HepG2 (cell line): ENCODE results near the gene HP1BP3. TPM values are rescaled to one million over a fixed set of nuclear protein-coding genes. Genes with fewer than 3 reads are reported as not detected.
A peak's percentile ranks its signal among the peaks of the same experiment; 100 is the strongest.

Source experiments
- AKNA ChIP-seq: sonication (generic); formaldehyde crosslinking; IDR thresholded peaks from 2 replicates; pipeline ENCODE4 v1.4.0; 2020; ENCODE audit warnings: missing genetic modification reagents, borderline replicate concordance
- BRCA1 ChIP-seq: sonication (generic); formaldehyde crosslinking; IDR thresholded peaks from 2 replicates; pipeline ENCODE4 v1.4.0; 2020; ENCODE audit warnings: missing genetic modification reagents
- BRD4 ChIP-seq: sonication (generic); formaldehyde crosslinking; IDR thresholded peaks from 2 replicates; pipeline ENCODE4 v1.4.0; 2020; ENCODE audit warnings: missing genetic modification reagents
- ELF1 ChIP-seq: sonication (generic); formaldehyde crosslinking; IDR thresholded peaks from 2 replicates; pipeline ENCODE4 v1.4.0; 2020; ENCODE audit warnings: missing genetic modification reagents
- HBP1 ChIP-seq: IDR thresholded peaks from 2 replicates; pipeline ENCODE4 v1.6.1; 2016; ENCODE audit warnings: low read depth, control low read depth
- IRX3 ChIP-seq: sonication (generic); formaldehyde crosslinking; IDR thresholded peaks from 2 replicates; pipeline ENCODE4 v1.8.1; 2023; ENCODE audit warnings: mild to moderate bottlenecking, low read depth, missing genetic modification reagents, borderline replicate concordance
- KAT8 ChIP-seq: IDR thresholded peaks from 2 replicates; pipeline ENCODE4 v1.6.1; 2016; ENCODE audit warnings: missing genetic modification reagents, missing compliant biosample characterization
- KMT2A ChIP-seq: sonication (generic); formaldehyde crosslinking; IDR thresholded peaks from 2 replicates; pipeline ENCODE4 v1.4.0; 2020; ENCODE audit warnings: missing genetic modification reagents
- NFKB2 ChIP-seq: sonication (generic); formaldehyde crosslinking; IDR thresholded peaks from 2 replicates; pipeline ENCODE4 v1.4.0; 2020; ENCODE audit warnings: missing genetic modification reagents, borderline replicate concordance
- PRDM15 ChIP-seq: sonication (generic); formaldehyde crosslinking; IDR thresholded peaks from 2 replicates; pipeline ENCODE4 v1.4.0; 2020; ENCODE audit warnings: missing genetic modification reagents
- RFX5 ChIP-seq: IDR thresholded peaks from 2 replicates; pipeline ENCODE4 v1.6.1; 2011; ENCODE audit warnings: low read depth, low read length, improper control_type of control experiment
- RFXAP ChIP-seq: sonication (generic); formaldehyde crosslinking; IDR thresholded peaks from 2 replicates; pipeline ENCODE4 v1.4.0; 2020; ENCODE audit warnings: missing genetic modification reagents, borderline replicate concordance
- ZNF530 ChIP-seq: sonication (generic); formaldehyde crosslinking; IDR thresholded peaks from 2 replicates; pipeline ENCODE4 v1.5.0; 2020; ENCODE audit warnings: low read depth, mild to moderate bottlenecking, missing genetic modification reagents
- ZNF616 ChIP-seq: sonication (generic); formaldehyde crosslinking; IDR thresholded peaks from 2 replicates; pipeline ENCODE4 v1.5.0; 2020; ENCODE audit warnings: low read depth, mild to moderate bottlenecking, missing genetic modification reagents
- ZNF709 ChIP-seq: sonication (generic); formaldehyde crosslinking; IDR thresholded peaks from 2 replicates; pipeline ENCODE4 v1.5.0; 2020; ENCODE audit warnings: mild to moderate bottlenecking, missing genetic modification reagents
- polyA plus RNA-seq, 8 experiments: library from polyadenylated mRNA; depleted of rRNA in 3 of 8; stranded (reverse) in 7 of 8; unstranded in 1 of 8; fragments of >200 nt; fragmentation: Illumina TruSeq in 4 of 8; extraction: Trizol in 4 of 8; gene quantifications; 2 replicates each; pipeline versions ENCODE4 v1.2.1 to v1.2.3, GENCODE V29; 2011 to 2016; ENCODE audit warnings: low read depth in 4 of 8, missing spikeins in 1 of 8, mixed read lengths in 1 of 8; ENCODE audit not compliant: insufficient read depth in 1 of 8
- total RNA-seq, 5 experiments: library from RNA; depleted of rRNA; stranded (reverse); fragments of >200 nt; fragmentation: Illumina TruSeq; extraction: Trizol; gene quantifications; 2 replicates each; pipeline ENCODE4 v1.2.3, GENCODE V29; 2016; ENCODE audit warnings: low read depth in 1 of 5
- TF ChIP-seq, protein P1 (sequence below): sonication (generic); formaldehyde crosslinking; IDR thresholded peaks from 2 replicates; pipeline ENCODE4 v1.4.0; 2020; ENCODE audit warnings: missing genetic modification reagents

Gene HP1BP3
- total and polyA plus RNA-seq, 2 of the 13 experiments (the other 11 are each of a cell fraction or from before 2014, with no cell fraction given) = 98.5 to 137 TPM

DNA sequence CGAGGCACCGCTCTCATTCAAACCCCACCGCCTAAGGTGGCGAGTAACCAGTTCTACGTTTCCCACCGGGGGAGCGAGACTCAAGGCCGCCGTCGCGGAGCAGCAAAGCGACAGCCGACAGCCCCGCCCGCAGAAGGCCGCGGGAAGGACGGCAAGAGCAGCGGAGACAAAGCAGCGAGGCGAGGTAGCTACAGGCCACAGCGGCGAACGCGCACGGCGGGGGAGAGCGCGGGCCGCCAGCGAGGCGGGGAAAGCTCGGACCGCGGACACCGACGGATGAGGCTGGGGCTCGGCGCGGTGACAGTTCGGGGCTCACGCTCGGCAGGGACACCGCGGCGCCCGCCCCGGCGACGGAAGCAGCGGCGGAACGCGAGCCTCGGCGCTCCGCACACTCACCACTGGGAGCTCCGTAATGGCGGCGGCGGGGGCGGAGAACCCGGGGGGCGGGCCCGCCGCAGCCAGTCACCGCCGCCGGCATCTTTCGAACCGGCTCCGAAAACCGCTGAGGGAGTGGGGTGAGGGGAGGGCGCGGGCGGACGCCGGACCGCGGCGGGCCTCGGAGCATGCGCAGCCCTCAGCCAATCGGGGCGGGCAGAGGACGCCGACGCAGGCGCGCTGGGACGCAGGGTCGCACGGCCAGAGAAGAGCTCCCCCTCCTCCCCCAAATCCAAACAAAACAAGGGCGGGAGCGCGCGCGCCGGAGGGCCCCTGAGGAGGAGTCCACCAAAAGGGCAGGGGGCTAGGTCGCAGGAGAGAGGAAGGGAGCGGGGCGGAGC is 666 bp downstream of the HP1BP3 start (continued):
- TF ChIP-seq ZNF709 (CRISPR knock-in tag) = peak; percentile 72
- TF ChIP-seq BRD4 = peak; percentile 55
- TF ChIP-seq NFKB2 (CRISPR knock-in tag) = 0 out of 2 replicates have a peak, but pooled peaks have one; percentile 21
- TF ChIP-seq RFXAP = peak; percentile 75; the same call in 1 of the 2 replicates
- TF ChIP-seq, protein P1, sequence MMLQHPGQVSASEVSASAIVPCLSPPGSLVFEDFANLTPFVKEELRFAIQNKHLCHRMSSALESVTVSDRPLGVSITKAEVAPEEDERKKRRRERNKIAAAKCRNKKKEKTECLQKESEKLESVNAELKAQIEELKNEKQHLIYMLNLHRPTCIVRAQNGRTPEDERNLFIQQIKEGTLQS (CRISPR knock-in tag) = no peak
- TF ChIP-seq KAT8 = 0 out of 2 replicates have a peak, but pooled peaks have one; percentile 25
- peak; percentile 50 for TF ChIP-seq RFX5
- TF ChIP-seq AKNA = 0 out of 2 replicates have a peak, but pooled peaks have one; percentile 30
- TF ChIP-seq BRCA1 (CRISPR knock-in tag) = 0 out of 2 replicates have a peak, but pooled peaks have one; percentile 82
- peak; percentile 92 for TF ChIP-seq KMT2A (CRISPR knock-in tag)
- TF ChIP-seq PRDM15 (CRISPR knock-in tag) = 0 out of 2 replicates have a peak, but pooled peaks have one; percentile 30
- peak; percentile 73; the same call in 1 of the 2 replicates for TF ChIP-seq IRX3 (CRISPR knock-in tag)
- TF ChIP-seq ZNF530 (CRISPR knock-in tag) = no peak
- TF ChIP-seq ZNF616 (CRISPR knock-in tag) = 0 out of 2 replicates have a peak, but pooled peaks have one; percentile 49
- peak; percentile 24; the same call in 1 of the 2 replicates for TF ChIP-seq ELF1 (CRISPR knock-in tag)
- TF ChIP-seq HBP1 = peak; percentile 31
